Measurements from ENCODE around the gene EXPH5. TPM values are rescaled to one million over a fixed set of nuclear protein-coding genes. Genes with fewer than 3 reads are reported as not detected.
A peak's percentile ranks its signal among the peaks of the same experiment; 100 is the strongest.

Gene EXPH5
- total RNA-seq, 1 experiment from 2014 or later, result 13.5 TPM

DNA sequence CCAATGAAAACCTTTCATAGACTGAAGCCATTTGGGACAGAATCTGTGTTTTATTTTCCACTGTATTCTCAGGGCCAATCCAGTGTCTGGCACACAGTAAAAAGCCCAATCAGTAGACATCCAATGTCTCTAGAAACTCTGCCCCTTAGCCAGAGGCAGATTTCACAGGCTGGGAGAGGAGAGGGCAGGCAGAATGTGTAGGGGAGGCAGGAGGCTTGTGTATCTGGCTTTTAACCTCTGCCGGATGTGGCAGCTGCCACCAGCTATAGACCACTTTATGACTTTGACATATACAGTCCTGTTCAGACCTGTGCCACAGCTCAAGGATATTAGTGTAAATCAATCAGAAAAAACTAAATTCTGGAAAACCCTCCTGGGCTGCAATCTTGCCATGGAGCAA lies 4.4 kb downstream of the EXPH5 start:
- no peaks in the 10 kb centered on the region for H3K9me2 ChIP-seq (replicated peaks; ENCODE audit: low read length)
- H3K4me3 ChIP-seq (ENCODE audit: low read length), result no peak overlapping the region
- ChIA-PET POLR2A (ENCODE audit: unreplicated experiment) (interaction anchor here (0.6 kb wide), 1 partner anchor 47 kb away, joined by 5 read pairs; no protein-coding TSS in a partner anchor), CTCF (interaction anchor here (0.5 kb wide), 1 partner anchor 13 kb away, joined by 3 read pairs; no protein-coding TSS in a partner anchor)
- no peak overlapping the region for H2AFZ ChIP-seq (ENCODE audit: low read length)
- no peak overlapping the region for H3K4me2 ChIP-seq (ENCODE audit: low read length)
- H3K36me3 ChIP-seq (ENCODE audit: low read depth, low read length), result no peaks in the 10 kb centered on the region
- ATAC-seq (no peak), DNase-seq (no peak)
- H3K9ac ChIP-seq (ENCODE audit: low read length), result no peak overlapping the region
- peaks cover 64% of the 10 kb centered on the region for H3K79me2 ChIP-seq (ENCODE audit: low read length)
- H3K4me1 ChIP-seq (ENCODE audit: insufficient read depth, low read length), result peaks cover 41% of the 10 kb centered on the region
- no peaks in the 10 kb centered on the region for H3K27me3 ChIP-seq (ENCODE audit: low read length)
- TF ChIP-seq CTCF (conservative IDR thresholded peaks at IDR 0.05; ENCODE audit: low read depth, low read length) (no peak), EZH2phosphoT487 (IDR thresholded peaks at IDR 0.05; ENCODE audit: borderline replicate concordance, low read length) (no peak), EZH2 (IDR thresholded peaks at IDR 0.05; ENCODE audit: low read length, unreplicated experiment) (no peak)
- H3K27ac ChIP-seq (ENCODE audit: low read length), result no peak overlapping the region
- H3K9me3 ChIP-seq (ENCODE audit: low read length), result no peaks in the 10 kb centered on the region
- H4K20me1 ChIP-seq (ENCODE audit: low read length), result 0 out of 2 replicates have a peak, but pooled peaks cover 5% of the 10 kb centered on the region
- intact Hi-C loops (cut with micrococcal nuclease), result no loop called here
- no peaks in the 10 kb centered on the region for H3F3A ChIP-seq (ENCODE audit: low read length, unreplicated experiment)
- no TSS peak for BruUV-seq (replicated peaks)

DNA sequence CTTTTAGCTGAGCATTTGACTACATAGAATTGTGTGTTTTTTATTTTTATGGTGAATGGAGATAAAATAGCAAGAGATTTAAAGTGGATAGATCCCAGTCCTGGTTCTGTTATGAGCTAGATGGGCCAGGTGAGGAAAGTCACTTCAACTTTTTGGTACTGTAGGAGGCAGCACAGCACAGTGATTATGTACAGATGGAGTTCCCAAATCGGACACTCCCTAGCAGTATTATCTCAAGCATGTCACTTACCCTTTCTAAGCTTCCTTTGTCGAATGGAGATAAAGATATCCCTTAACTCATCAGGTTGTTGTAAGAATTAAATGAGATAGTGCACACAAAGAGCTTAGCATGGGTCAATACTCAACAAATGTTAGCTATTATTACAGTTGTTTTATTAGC lies 5.3 kb downstream of the EXPH5 start:
- H3K9me3 ChIP-seq (ENCODE audit: low read length), result no peaks in the 10 kb centered on the region
- no peak overlapping the region for H3K9ac ChIP-seq (ENCODE audit: low read length)
- no peaks in the 10 kb centered on the region for H3K9me2 ChIP-seq (replicated peaks; ENCODE audit: low read length)
- no peak for ATAC-seq
- peak; percentile 31 for DNase-seq
- H3K27me3 ChIP-seq (ENCODE audit: low read length), result no peaks in the 10 kb centered on the region
- H4K20me1 ChIP-seq (ENCODE audit: low read length), result 0 out of 2 replicates have a peak, but pooled peaks cover 5% of the 10 kb centered on the region
- peaks cover 39% of the 10 kb centered on the region for H3K4me1 ChIP-seq (ENCODE audit: insufficient read depth, low read length)
- no peak overlapping the region for H3K4me2 ChIP-seq (ENCODE audit: low read length)
- H3F3A ChIP-seq (ENCODE audit: low read length, unreplicated experiment), result no peaks in the 10 kb centered on the region
- BruUV-seq (replicated peaks), result no TSS peak
- no peak for TF ChIP-seq EZH2 (IDR thresholded peaks at IDR 0.05; ENCODE audit: low read length, unreplicated experiment)
- peak; percentile 60 for TF ChIP-seq CTCF (conservative IDR thresholded peaks at IDR 0.05; ENCODE audit: low read depth, low read length)
- no peak overlapping the region for H2AFZ ChIP-seq (ENCODE audit: low read length)
- ChIA-PET POLR2A (ENCODE audit: unreplicated experiment) (interaction anchor here (0.7 kb wide), 2 partner anchors 29 to 71 kb away, joined by 3 to 5 read pairs; no protein-coding TSS in a partner anchor), CTCF (interaction anchor here (0.6 kb wide), 1 partner anchor 83 kb away, joined by 4 read pairs; no protein-coding TSS in a partner anchor)
- no peaks in the 10 kb centered on the region for H3K36me3 ChIP-seq (ENCODE audit: low read depth, low read length)
- H3K27ac ChIP-seq (ENCODE audit: low read length), result no peak overlapping the region
- intact Hi-C loops (cut with micrococcal nuclease), result loop anchor here (1.0 kb wide), 1 partner anchor 60 kb away; no protein-coding TSS in a partner anchor
- peaks cover 70% of the 10 kb centered on the region for H3K79me2 ChIP-seq (ENCODE audit: low read length)
- H3K4me3 ChIP-seq (ENCODE audit: low read length), result no peak overlapping the region

- CTCF ChIA-PET, result interaction anchor here (0.6 kb wide), 1 partner anchor 44 kb away, joined by 3 read pairs; no protein-coding TSS in a partner anchor
- H3K27ac ChIP-seq (ENCODE audit: low read length), result no peak overlapping the region
- 0 out of 2 replicates have a peak, but pooled peaks cover 5% of the 10 kb centered on the region for H4K20me1 ChIP-seq (ENCODE audit: low read length)
- no peaks in the 10 kb centered on the region for H3K27me3 ChIP-seq (ENCODE audit: low read length)
- H3K36me3 ChIP-seq (ENCODE audit: low read depth, low read length), result no peaks in the 10 kb centered on the region
- H3K9me2 ChIP-seq (replicated peaks; ENCODE audit: low read length), result no peaks in the 10 kb centered on the region
- POLR2A ChIA-PET (ENCODE audit: unreplicated experiment), result interaction anchor here (0.6 kb wide), 1 partner anchor 183 kb away, joined by 4 read pairs; no protein-coding TSS in a partner anchor
- no peak for TF ChIP-seq CTCF (conservative IDR thresholded peaks at IDR 0.05; ENCODE audit: low read depth, low read length)
- no peak for TF ChIP-seq EZH2phosphoT487 (IDR thresholded peaks at IDR 0.05; ENCODE audit: borderline replicate concordance, low read length)
- no peak for TF ChIP-seq EZH2 (IDR thresholded peaks at IDR 0.05; ENCODE audit: low read length, unreplicated experiment)
- H3K4me2 ChIP-seq (ENCODE audit: low read length), result no peak overlapping the region
- no peak overlapping the region for H2AFZ ChIP-seq (ENCODE audit: low read length)
- no TSS peak for BruUV-seq (replicated peaks)
- H3K79me2 ChIP-seq (ENCODE audit: low read length), result peaks cover 70% of the 10 kb centered on the region
- ATAC-seq, result no peak
- no peaks in the 10 kb centered on the region for H3K9me3 ChIP-seq (ENCODE audit: low read length)
- H3F3A ChIP-seq (ENCODE audit: low read length, unreplicated experiment), result no peaks in the 10 kb centered on the region
- H3K4me3 ChIP-seq (ENCODE audit: low read length), result no peak overlapping the region
- no peak overlapping the region for H3K9ac ChIP-seq (ENCODE audit: low read length)
- H3K4me1 ChIP-seq (ENCODE audit: insufficient read depth, low read length), result peaks cover 35% of the 10 kb centered on the region
- DNase-seq, result no peak
- intact Hi-C loops (cut with micrococcal nuclease), result no loop called here
Measured at GRCh38 chr11:108587109-108587508, 6.5 kb downstream of the EXPH5 start.
